ENCODE results near the gene MTHFD2L. TPM values are rescaled to one million over a fixed set of nuclear protein-coding genes. Genes with fewer than 3 reads are reported as not detected.

The MTHFD2L gene
- polyA plus RNA-seq, 1 donor from 2014 or later, result 43.5 TPM

- Histone ChIP-seq H4K20me1 (ENCODE audit: insufficient read depth) (no peaks in the 10 kb centered on the region), H3F3A (ENCODE audit: insufficient read depth, low read length, poor library complexity, severe bottlenecking) (no peaks in the 10 kb centered on the region), H3K9me3 (ENCODE audit: low read length) (no peaks in the 10 kb centered on the region), H3K36me3 (ENCODE audit: insufficient read depth, low read length) (no peaks in the 10 kb centered on the region), H3K27ac (ENCODE audit: low read length) (no peak overlapping the region), H3K4me3 (ENCODE audit: low read length) (no peak overlapping the region), H3K9me2 (ENCODE audit: insufficient read depth, low read length) (no peaks in the 10 kb centered on the region), H3K9ac (ENCODE audit: low read length) (no peak overlapping the region), H2AFZ (ENCODE audit: low read depth, low read length) (no peak overlapping the region), H3K79me2 (replicated peaks; ENCODE audit: insufficient read depth, low read length) (no peaks in the 10 kb centered on the region), H3K27me3 (ENCODE audit: insufficient read depth, low read depth, low read length) (no peaks in the 10 kb centered on the region), H3K4me2 (ENCODE audit: low read length) (no peak overlapping the region)
- no peak for TF ChIP-seq CTCF (IDR thresholded peaks at IDR 0.05; ENCODE audit: poor library complexity, severe bottlenecking)
- TF ChIP-seq MXI1 (conservative IDR thresholded peaks at IDR 0.05; ENCODE audit: poor library complexity, severe bottlenecking), result no peak
- no peak for TF ChIP-seq TAF1 (IDR thresholded peaks at IDR 0.05; ENCODE audit: low read depth)
- no peak for TF ChIP-seq SMC3 (conservative IDR thresholded peaks at IDR 0.05; ENCODE audit: poor library complexity)
- TF ChIP-seq RAD21 (conservative IDR thresholded peaks at IDR 0.05), result no peak
- TF ChIP-seq POLR2AphosphoS5 (IDR thresholded peaks at IDR 0.05), result no peak
- TF ChIP-seq EP300 (conservative IDR thresholded peaks at IDR 0.05; ENCODE audit: poor library complexity, severe bottlenecking), result no peak
- no peak for TF ChIP-seq EZH2 (IDR thresholded peaks at IDR 0.05; ENCODE audit: borderline replicate concordance, insufficient read depth, low read length, poor library complexity, severe bottlenecking)
- TF ChIP-seq REST (IDR thresholded peaks at IDR 0.05; ENCODE audit: borderline replicate concordance), result no peak
Measured at GRCh38 chr4:74168841-74169240, 10.9 kb downstream of the MTHFD2L start.

- H3K27me3 ChIP-seq (ENCODE audit: insufficient read depth, low read depth, low read length), result no peaks in the 10 kb centered on the region
- TF ChIP-seq SMC3 (conservative IDR thresholded peaks at IDR 0.05; ENCODE audit: poor library complexity) (no peak), MXI1 (conservative IDR thresholded peaks at IDR 0.05; ENCODE audit: poor library complexity, severe bottlenecking) (no peak), POLR2AphosphoS5 (IDR thresholded peaks at IDR 0.05) (no peak), RAD21 (conservative IDR thresholded peaks at IDR 0.05) (no peak), TAF1 (IDR thresholded peaks at IDR 0.05; ENCODE audit: low read depth) (no peak), EZH2 (IDR thresholded peaks at IDR 0.05; ENCODE audit: borderline replicate concordance, insufficient read depth, low read length, poor library complexity, severe bottlenecking) (no peak), REST (IDR thresholded peaks at IDR 0.05; ENCODE audit: borderline replicate concordance) (no peak), EP300 (conservative IDR thresholded peaks at IDR 0.05; ENCODE audit: poor library complexity, severe bottlenecking) (no peak), CTCF (IDR thresholded peaks at IDR 0.05; ENCODE audit: poor library complexity, severe bottlenecking) (no peak)
- H3K79me2 ChIP-seq (replicated peaks; ENCODE audit: insufficient read depth, low read length), result no peaks in the 10 kb centered on the region
Measured at GRCh38 chr4:74173321-74173720, 15.4 kb downstream of the MTHFD2L start.

More at GRCh38 chr4:74173321-74173720, 15.4 kb downstream of the MTHFD2L start:
- no peaks in the 10 kb centered on the region for H3K9me2 ChIP-seq (ENCODE audit: insufficient read depth, low read length)
- H3K9ac ChIP-seq (ENCODE audit: low read length), result no peak overlapping the region
- no peaks in the 10 kb centered on the region for H3F3A ChIP-seq (ENCODE audit: insufficient read depth, low read length, poor library complexity, severe bottlenecking)
- no peak overlapping the region for H3K4me2 ChIP-seq (ENCODE audit: low read length)
- H3K9me3 ChIP-seq (ENCODE audit: low read length), result no peaks in the 10 kb centered on the region
- no peak overlapping the region for H2AFZ ChIP-seq (ENCODE audit: low read depth, low read length)
- no peak overlapping the region for H3K27ac ChIP-seq (ENCODE audit: low read length)
- H4K20me1 ChIP-seq (ENCODE audit: insufficient read depth), result no peaks in the 10 kb centered on the region
- no peaks in the 10 kb centered on the region for H3K36me3 ChIP-seq (ENCODE audit: insufficient read depth, low read length)
- no peak overlapping the region for H3K4me3 ChIP-seq (ENCODE audit: low read length)

All from neural cell (in vitro differentiated cells).